ENCODE measurements around the gene TMSB10. TPM values are rescaled to one million over a fixed set of nuclear protein-coding genes. Genes with fewer than 3 reads are reported as not detected.

Gene TMSB10
- total and polyA plus RNA-seq, 10 donors, result 1,416 to 3,827 (median 2,602) TPM

DNA sequence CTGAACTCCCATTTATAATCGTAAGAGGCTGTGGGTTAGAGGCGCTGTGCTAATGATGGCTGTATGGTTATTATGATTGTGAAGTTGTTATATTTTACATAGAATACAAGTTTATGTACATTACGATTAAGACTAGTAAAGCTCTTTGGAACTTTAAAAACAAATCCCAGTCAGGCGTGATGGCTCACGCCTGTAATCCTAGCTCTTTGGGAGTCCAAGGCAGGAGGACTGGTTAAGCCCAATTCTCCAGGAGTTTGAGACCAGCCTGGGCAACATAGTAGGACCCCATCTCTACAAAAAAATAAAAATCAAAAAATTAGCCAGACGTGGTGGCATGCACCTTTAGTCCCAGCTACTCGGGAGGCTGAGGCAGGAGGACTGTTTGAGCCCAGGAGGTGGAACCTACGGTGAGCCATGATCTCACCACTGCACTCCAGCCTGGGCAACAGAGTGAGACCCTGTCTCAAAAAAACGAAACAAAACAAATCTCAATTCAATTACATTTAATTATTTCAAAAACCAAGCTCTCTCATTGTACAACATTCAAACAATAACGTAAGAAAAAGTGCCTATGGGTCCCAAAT lies 41.6 kb downstream of the TMSB10 start:
- 82 to 87% (median 86%) methylated on average over 10 of the region's 10 CpGs for WGBS, 5 donors
- H3K4me3 ChIP-seq, result peak overlapping the region in 1 of 8 donors; percentile 50
- peak overlapping the region in 6 of 8 donors; percentile 26 to 87 (median 74) for H3K27ac ChIP-seq
- intact Hi-C loops (cut with DNase I; ENCODE audit: low total_unique reads), result no loop called here
- no peaks in the 10 kb centered on the region for H3K36me3 ChIP-seq
- TF ChIP-seq POLR2AphosphoS5 (IDR thresholded peaks at IDR 0.05), result no peak
- no peak for TF ChIP-seq POLR2A (IDR thresholded peaks at IDR 0.05)
- TF ChIP-seq, protein P1, sequence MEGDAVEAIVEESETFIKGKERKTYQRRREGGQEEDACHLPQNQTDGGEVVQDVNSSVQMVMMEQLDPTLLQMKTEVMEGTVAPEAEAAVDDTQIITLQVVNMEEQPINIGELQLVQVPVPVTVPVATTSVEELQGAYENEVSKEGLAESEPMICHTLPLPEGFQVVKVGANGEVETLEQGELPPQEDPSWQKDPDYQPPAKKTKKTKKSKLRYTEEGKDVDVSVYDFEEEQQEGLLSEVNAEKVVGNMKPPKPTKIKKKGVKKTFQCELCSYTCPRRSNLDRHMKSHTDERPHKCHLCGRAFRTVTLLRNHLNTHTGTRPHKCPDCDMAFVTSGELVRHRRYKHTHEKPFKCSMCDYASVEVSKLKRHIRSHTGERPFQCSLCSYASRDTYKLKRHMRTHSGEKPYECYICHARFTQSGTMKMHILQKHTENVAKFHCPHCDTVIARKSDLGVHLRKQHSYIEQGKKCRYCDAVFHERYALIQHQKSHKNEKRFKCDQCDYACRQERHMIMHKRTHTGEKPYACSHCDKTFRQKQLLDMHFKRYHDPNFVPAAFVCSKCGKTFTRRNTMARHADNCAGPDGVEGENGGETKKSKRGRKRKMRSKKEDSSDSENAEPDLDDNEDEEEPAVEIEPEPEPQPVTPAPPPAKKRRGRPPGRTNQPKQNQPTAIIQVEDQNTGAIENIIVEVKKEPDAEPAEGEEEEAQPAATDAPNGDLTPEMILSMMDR (IDR thresholded peaks at IDR 0.05 in 8 of 11, conservative IDR thresholded peaks at IDR 0.05 in 3 of 11), result no peak
- H3K4me1 ChIP-seq, result peaks cover 0 to 47% (median 22%) of the 10 kb centered on the region in 6 donors
- H3K27me3 ChIP-seq (replicated peaks in 1 of 7), result no peaks in the 10 kb centered on the region
- DNase-seq, result no peak
- no peaks in the 10 kb centered on the region for H3K9me3 ChIP-seq

DNA sequence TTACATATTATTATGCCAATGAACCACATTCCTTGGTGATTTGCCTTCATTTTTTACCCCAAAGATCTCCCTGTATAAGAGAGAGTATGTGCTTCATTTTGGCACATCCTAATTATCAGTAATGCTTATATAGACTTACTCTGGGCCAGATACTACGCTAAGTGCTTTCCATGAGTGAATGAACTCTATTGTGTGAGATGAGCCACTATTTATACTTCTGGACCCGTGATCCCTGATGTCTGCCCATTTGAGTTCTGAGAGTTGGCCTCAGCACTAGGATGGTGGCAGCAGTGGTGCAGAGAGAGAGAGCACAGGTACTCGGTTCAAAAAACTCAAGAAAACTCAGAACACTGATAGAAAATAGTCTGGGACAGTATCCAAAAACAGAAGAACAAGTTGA lies 48.1 kb downstream of the TMSB10 start:
- WGBS, 5 donors, result 83 to 95% (median 93%) methylated on average over 3 of the region's 3 CpGs
- intact Hi-C loops (cut with DNase I; ENCODE audit: low total_unique reads), result no loop called here

DNA sequence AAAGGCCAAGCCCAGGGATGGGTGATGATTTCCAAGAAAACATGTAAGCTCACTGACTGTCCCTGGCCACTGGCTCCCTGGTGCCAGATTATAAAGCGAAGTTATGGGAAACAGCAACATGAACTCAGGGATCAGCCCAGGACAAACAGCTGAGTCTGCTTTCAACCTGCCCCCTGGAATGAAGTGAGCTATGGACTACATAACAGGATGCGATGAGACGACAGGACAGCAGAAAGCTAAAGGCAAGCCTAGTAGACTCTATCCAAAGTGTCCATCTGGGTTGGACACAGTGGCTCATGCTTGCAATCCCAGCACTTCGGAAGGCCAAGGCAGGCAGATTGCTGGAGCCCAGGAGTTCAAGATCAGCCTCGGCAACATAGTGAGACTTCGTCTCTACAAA lies 48.9 kb downstream of the TMSB10 start:
- Histone ChIP-seq H3K27ac (no peak overlapping the region), H3K9me3 (no peaks in the 10 kb centered on the region), H3K4me1 (peaks cover 0 to 6% (median under 1%) of the 10 kb centered on the region in 6 donors), H3K36me3 (no peaks in the 10 kb centered on the region), H3K4me3 (no peak overlapping the region), H3K27me3 (replicated peaks in 1 of 7) (no peaks in the 10 kb centered on the region)
- TF ChIP-seq POLR2AphosphoS5 (IDR thresholded peaks at IDR 0.05), result no peak
- no peak for TF ChIP-seq POLR2A (IDR thresholded peaks at IDR 0.05)
- DNase-seq, result no peak
- WGBS, 5 donors, result 92 to 96% (median 93%) methylated on average over 6 of the region's 6 CpGs
- intact Hi-C loops (cut with DNase I; ENCODE audit: low total_unique reads), result no loop called here

More for the DNA sequence above, 48.1 kb downstream of the TMSB10 start:
- no peaks in the 10 kb centered on the region for H3K4me1 ChIP-seq
- TF ChIP-seq POLR2A (IDR thresholded peaks at IDR 0.05), result no peak
- TF ChIP-seq, protein P1 (IDR thresholded peaks at IDR 0.05 in 8 of 11, conservative IDR thresholded peaks at IDR 0.05 in 3 of 11), result no peak
- TF ChIP-seq POLR2AphosphoS5 (IDR thresholded peaks at IDR 0.05), result no peak
- DNase-seq, result no peak
- H3K27me3 ChIP-seq (replicated peaks in 1 of 7), result no peaks in the 10 kb centered on the region
- no peak overlapping the region for H3K4me3 ChIP-seq
- no peaks in the 10 kb centered on the region for H3K9me3 ChIP-seq
- H3K36me3 ChIP-seq, result no peaks in the 10 kb centered on the region
- no peak overlapping the region for H3K27ac ChIP-seq

Other genes starting within 250 kb of the TMSB10 start
- gene TRABD2A, start 24.6 kb upstream of the TMSB10 start, total RNA-seq, result 10 to 100 TPM in 2 of 7 donors, 1 to 10 TPM in 5; 5.4 to 12.5 (median 9.2) TPM
- 1 to 10 TPM; 4.5 to 8.6 (median 5.0) TPM for gene TRABD2A, start 24.6 kb upstream of the TMSB10 start, polyA plus RNA-seq
- gene KCMF1, start 65.5 kb downstream of the TMSB10 start, total RNA-seq, result 10 to 100 TPM; 34.2 to 68.1 (median 63.3) TPM
- gene KCMF1, start 65.5 kb downstream of the TMSB10 start, polyA plus RNA-seq, result 10 to 100 TPM; 15.9 to 26.4 (median 24.3) TPM
- 10 to 100 TPM in 3 of 7 donors, 1 to 10 TPM in 4; 3.3 to 15.8 (median 9.8) TPM for gene TCF7L1, start 227.7 kb downstream of the TMSB10 start, total RNA-seq
- gene TCF7L1, start 227.7 kb downstream of the TMSB10 start, polyA plus RNA-seq, result 1 to 10 TPM; 2.0 to 5.2 (median 2.4) TPM